SK-N-DZ (cell line): ENCODE results near the gene AATK.

Experiments used
- DNase-seq: peaks from one replicate; pipeline ENCODE4 v3.0.0-alpha.2; 2015; ENCODE audit warnings: low spot score

Gene AATK

GRCh38 chr17:81143200-81143527 is 22.9 kb downstream of the AATK start:
- no peak for DNase-seq

GRCh38 chr17:81142301-81143199 is 23.5 kb downstream of the AATK start:
- DNase-seq, result peak; percentile 90

- DNase-seq, result no peak
Observed at GRCh38 chr17:81140695-81141094, 25.3 kb downstream of the AATK start.

- no peak for DNase-seq
Observed at GRCh38 chr17:81140018-81140417, 26.0 kb downstream of the AATK start.

- DNase-seq, result no peak
Observed at GRCh38 chr17:81139428-81139827, 26.6 kb downstream of the AATK start.

GRCh38 chr17:81138500-81138899 is 27.5 kb downstream of the AATK start:
- no peak for DNase-seq

- no peak for DNase-seq
Observed at GRCh38 chr17:81138083-81138482, 27.9 kb downstream of the AATK start.

- DNase-seq, result no peak
Observed at GRCh38 chr17:81137248-81137647, 28.8 kb downstream of the AATK start.

- no peak for DNase-seq
Observed at GRCh38 chr17:81136366-81136765, 29.7 kb downstream of the AATK start.

- no peak for DNase-seq
Observed at GRCh38 chr17:81135505-81136278, 30.3 kb downstream of the AATK start.

GRCh38 chr17:81134064-81134781 is 31.8 kb downstream of the AATK start:
- no peak for DNase-seq

- no peak for DNase-seq
Observed at GRCh38 chr17:81132770-81133723, 33.0 kb downstream of the AATK start.

- DNase-seq, result no peak
Observed at GRCh38 chr17:81132197-81132540, 33.9 kb downstream of the AATK start.

- DNase-seq, result no peak
Observed at GRCh38 chr17:81131486-81132196, 34.4 kb downstream of the AATK start.

- no peak for DNase-seq
Observed at GRCh38 chr17:81130385-81131361, 35.3 kb downstream of the AATK start.

- DNase-seq, result no peak
Observed at GRCh38 chr17:81129711-81130367, 36.2 kb downstream of the AATK start.

GRCh38 chr17:81129289-81129688 is 36.7 kb downstream of the AATK start:
- DNase-seq, result no peak

- DNase-seq, result no peak
Observed at GRCh38 chr17:81128774-81129173, 37.2 kb downstream of the AATK start.

GRCh38 chr17:81128338-81128737 is 37.7 kb downstream of the AATK start:
- no peak for DNase-seq
